CD14-positive monocyte (primary cell): ENCODE results near the gene SMYD4. TPM values are rescaled to one million over a fixed set of nuclear protein-coding genes. Genes with fewer than 3 reads are reported as not detected.
A peak's percentile ranks its signal among the peaks of the same experiment; 100 is the strongest.

Experiments
- DNase-seq, 3 donors: peaks; one replicate each; pipeline ENCODE4 v3.0.0-alpha.2; 2011 to 2022
- H2AFZ ChIP-seq: 2 replicates; pipeline ENCODE4 v1.6.0; 2012; ENCODE audit warnings: mild to moderate bottlenecking, low read depth, low read length, inconsistent platforms; ENCODE audit not compliant: insufficient read depth, poor library complexity, severe bottlenecking
- H3K27ac ChIP-seq, 2 donors: 1 replicate in 1 of 2; 2 replicates in 1 of 2; pipeline ENCODE4 v1.5.1; 2012 to 2013; ENCODE audit warnings: low read length in 2 of 2, control low read depth in 1 of 2, inconsistent platforms in 1 of 2, low read depth in 1 of 2, mild to moderate bottlenecking in 1 of 2
- H3K27me3 ChIP-seq, 2 donors: one replicate each; pipeline versions ENCODE4 v1.6.0 to v1.6.1; 2011 to 2013; ENCODE audit warnings: low read length in 2 of 2; ENCODE audit not compliant: control insufficient read depth in 2 of 2, insufficient read depth in 2 of 2
- H3K36me3 ChIP-seq, 2 donors: replicated peaks in 1 of 2; 1 replicate in 1 of 2; 2 replicates in 1 of 2; pipeline versions ENCODE4 v1.5.1 to v1.6.1; 2012 to 2013; ENCODE audit warnings: low read length in 2 of 2, control low read depth in 1 of 2, inconsistent platforms in 1 of 2, mild to moderate bottlenecking in 1 of 2; ENCODE audit not compliant: insufficient read depth in 2 of 2, control insufficient read depth in 1 of 2
- H3K4me1 ChIP-seq, 2 donors: 1 replicate in 1 of 2; 2 replicates in 1 of 2; pipeline versions ENCODE4 v1.5.1 to v1.6.1; 2012 to 2013; ENCODE audit warnings: low read length in 2 of 2, control low read depth in 1 of 2, inconsistent platforms in 1 of 2, mild to moderate bottlenecking in 1 of 2, moderate library complexity in 1 of 2; ENCODE audit not compliant: insufficient read depth in 2 of 2, control insufficient read depth in 1 of 2
- H3K4me2 ChIP-seq: replicated peaks from 2 replicates; pipeline ENCODE3; 2012; ENCODE audit warnings: low read length, moderate library complexity, mild to moderate bottlenecking; ENCODE audit not compliant: poor library complexity, severe bottlenecking; ENCODE audit errors: extremely low read depth
- H3K4me3 ChIP-seq, 3 experiments: fragments of 200-600 bp in 1 of 3; sonication (generic) in 1 of 3; replicated peaks in 1 of 3; 1 replicate in 2 of 3; 2 replicates in 1 of 3; pipeline ENCODE4 v1.5.1; 2011 to 2013; ENCODE audit warnings: low read length in 3 of 3, mild to moderate bottlenecking in 3 of 3, control low read depth in 2 of 3, low read depth in 2 of 3, inconsistent platforms in 1 of 3, moderate library complexity in 1 of 3
- H3K79me2 ChIP-seq: 2 replicates; pipeline ENCODE4 v1.6.0; 2012; ENCODE audit warnings: mild to moderate bottlenecking, control low read depth, inconsistent platforms, low read length, moderate library complexity; ENCODE audit not compliant: insufficient read depth
- H3K9ac ChIP-seq: 2 replicates; pipeline ENCODE4 v1.6.0; 2017; ENCODE audit warnings: low read length, mild to moderate bottlenecking; ENCODE audit not compliant: insufficient read depth, poor library complexity, severe bottlenecking
- H3K9me3 ChIP-seq, 2 donors: replicated peaks in 1 of 2; 1 replicate in 1 of 2; 2 replicates in 1 of 2; pipeline versions ENCODE4 v1.5.1 to v1.6.1; 2012 to 2013; ENCODE audit warnings: low read length in 2 of 2, control low read depth in 1 of 2; ENCODE audit not compliant: control insufficient read depth in 1 of 2, insufficient read depth in 1 of 2
- H4K20me1 ChIP-seq: 2 replicates; pipeline ENCODE4 v1.6.0; 2012; ENCODE audit warnings: mild to moderate bottlenecking, low read length, control low read depth, moderate library complexity; ENCODE audit not compliant: insufficient read depth
- H3K27ac Mint-ChIP-seq, 7 donors: one replicate each; pipeline ENCODE4 v1.8.0; 2020; ENCODE audit warnings: mild to moderate bottlenecking in 7 of 7, mixed read lengths in 7 of 7, moderate library complexity in 6 of 7, inconsistent platforms in 2 of 7
- H3K27me3 Mint-ChIP-seq, 3 donors: one replicate each; pipeline ENCODE4 v1.8.0; 2021 to 2022; ENCODE audit warnings: low read depth in 3 of 3, mild to moderate bottlenecking in 3 of 3, mixed read lengths in 3 of 3, moderate library complexity in 3 of 3, inconsistent platforms in 1 of 3
- H3K36me3 Mint-ChIP-seq, 2 donors: one replicate each; pipeline ENCODE4 v1.8.0; 2020; ENCODE audit warnings: mixed read lengths in 2 of 2, inconsistent platforms in 1 of 2, mild to moderate bottlenecking in 1 of 2
- H3K4me1 Mint-ChIP-seq: one replicate; pipeline ENCODE4 v1.8.0; 2020; ENCODE audit warnings: mild to moderate bottlenecking, mixed read lengths
- H3K4me3 Mint-ChIP-seq, 2 donors: one replicate each; pipeline ENCODE4 v1.8.0; 2020; ENCODE audit warnings: mild to moderate bottlenecking in 2 of 2, mixed read lengths in 2 of 2, moderate library complexity in 1 of 2
- H3K9me3 Mint-ChIP-seq, 7 donors: one replicate each; pipeline ENCODE4 v1.8.0; 2020 to 2022; ENCODE audit warnings: mixed read lengths in 7 of 7, mild to moderate bottlenecking in 6 of 7, moderate library complexity in 6 of 7, inconsistent platforms in 2 of 7
- CTCF ChIP-seq: fragments of 200-600 bp; IDR thresholded peaks from one replicate; pipeline ENCODE4 v1.8.0; 2022; ENCODE audit warnings: antibody characterized with exemption, mild to moderate bottlenecking
- WGBS: methylation state at CpG from one replicate; pipeline ENCODE4 v1.1.5; 2013; ENCODE audit warnings: missing lambda C conversion rate; ENCODE audit not compliant: insufficient coverage; 5-methylcytosine and 5-hydroxymethylcytosine counted together
- intact Hi-C, 2 donors: fragments of 100-400 bp; cut with micrococcal nuclease; formaldehyde crosslinking; loops; one replicate each; pipeline versions ENCODE4 v1.15.0 to v1.15.1; 2023
- polyA plus RNA-seq, 3 donors: library from polyadenylated mRNA; depleted of rRNA in 1 of 3; unstranded in 2 of 3; stranded (reverse) in 1 of 3; fragments of 300-500 nt in 2 of 3; fragments of >200 nt in 1 of 3; fragmentation: Illumina TruSeq in 2 of 3; gene quantifications; 1 replicate in 2 of 3; 2 replicates in 1 of 3; pipeline ENCODE4 v1.2.3, GENCODE V29; 2012 to 2021

Gene SMYD4
- polyA plus RNA-seq, 3 donors = 3.2 to 7.6 (median 6.1) TPM

DNA sequence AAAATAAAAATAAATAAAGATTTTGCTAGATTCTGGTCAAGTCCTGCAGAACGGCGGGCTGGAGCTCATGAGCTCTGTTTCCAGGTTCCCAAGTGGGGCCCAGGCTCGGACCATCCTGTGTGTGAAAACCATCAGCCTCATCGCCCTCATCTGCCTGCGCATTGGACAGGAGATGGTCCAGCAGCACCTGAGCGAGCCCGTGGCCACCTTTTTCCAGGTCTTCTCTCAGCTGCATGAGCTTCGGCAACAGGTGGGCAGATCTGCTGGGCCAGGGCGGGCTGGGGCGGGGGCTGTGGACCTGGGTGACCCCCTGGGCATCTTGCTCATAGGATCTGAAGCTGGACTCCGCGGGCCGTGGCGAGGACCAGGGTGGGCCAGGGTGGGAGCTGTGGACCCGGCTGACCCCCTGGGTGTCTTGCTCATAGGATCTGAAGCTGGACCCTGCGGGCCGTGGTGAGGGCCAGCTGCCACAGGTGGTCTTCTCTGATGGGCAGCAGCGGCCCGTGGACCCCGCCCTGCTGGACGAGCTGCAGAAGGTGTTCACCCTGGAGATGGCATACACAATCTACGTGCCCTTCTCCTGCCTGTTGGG, 97.4 kb downstream of the SMYD4 start:
- peaks cover 71 to 87% of the 10 kb centered on the region in 2 donors for H3K36me3 ChIP-seq
- no peak overlapping the region for H3K27ac Mint-ChIP-seq

DNA sequence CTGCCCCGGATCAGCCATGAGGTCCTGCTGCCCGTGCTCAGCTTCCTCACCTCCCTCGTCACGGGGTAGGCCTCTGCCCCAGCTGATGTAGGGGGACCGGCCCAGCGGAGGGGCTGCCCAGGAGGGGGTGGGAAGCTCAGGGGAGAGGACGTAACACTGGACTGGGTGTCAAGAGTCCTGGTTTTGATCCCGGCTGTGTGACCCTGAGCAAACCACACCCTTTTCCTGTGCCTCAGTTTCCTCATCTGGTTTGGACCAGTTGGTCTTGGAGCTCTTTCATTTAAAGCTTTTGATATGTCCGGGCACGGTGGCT, 98.6 kb downstream of the SMYD4 start:
- H3K4me1 ChIP-seq = peaks cover 0 to 4% of the 10 kb centered on the region in 2 donors
- no peak for DNase-seq
- H3K27ac ChIP-seq = no peak overlapping the region
- no peaks in the 10 kb centered on the region for H3K9me3 ChIP-seq
- no peak overlapping the region for H3K9ac ChIP-seq
- intact Hi-C loops = loop anchor here in 1 of 2 donors (5.0 kb wide), 1 partner anchor 41 kb away; no protein-coding TSS in a partner anchor
- H3K36me3 ChIP-seq = peaks cover 73 to 87% of the 10 kb centered on the region in 2 donors
- H2AFZ ChIP-seq = no peak overlapping the region
- H3K4me1 Mint-ChIP-seq = peaks cover 17% of the 10 kb centered on the region
- H3K79me2 ChIP-seq = peaks cover 23% of the 10 kb centered on the region
- peaks cover 72% of the 10 kb centered on the region for H4K20me1 ChIP-seq
- WGBS = 100% methylated on average over 4 of the region's 10 CpGs
- H3K4me2 ChIP-seq = no peak overlapping the region
- H3K4me3 ChIP-seq = no peak overlapping the region
- no peaks in the 10 kb centered on the region for H3K27me3 ChIP-seq
- H3K27ac Mint-ChIP-seq = peak overlapping the region in 1 of 7 donors; percentile 37
- H3K9me3 Mint-ChIP-seq = no peaks in the 10 kb centered on the region
- no peak overlapping the region for H3K4me3 Mint-ChIP-seq
- H3K27me3 Mint-ChIP-seq = peaks cover 0 to 2% (median 0%) of the 10 kb centered on the region in 3 donors
- no peak for TF ChIP-seq CTCF
- peaks cover 43 to 90% of the 10 kb centered on the region in 2 donors for H3K36me3 Mint-ChIP-seq

More for the DNA sequence above, 97.4 kb downstream of the SMYD4 start:
- DNase-seq = no peak
- no peaks in the 10 kb centered on the region for H3K27me3 ChIP-seq
- H4K20me1 ChIP-seq = peaks cover 67% of the 10 kb centered on the region
- WGBS = 98% methylated on average over 22 of the region's 22 CpGs
- no peaks in the 10 kb centered on the region for H3K9me3 Mint-ChIP-seq
- H3K9me3 ChIP-seq = no peaks in the 10 kb centered on the region
- H2AFZ ChIP-seq = no peak overlapping the region
- no peak for TF ChIP-seq CTCF
- H3K79me2 ChIP-seq = peaks cover 11% of the 10 kb centered on the region
- peaks cover 25% of the 10 kb centered on the region for H3K4me1 Mint-ChIP-seq
- H3K4me1 ChIP-seq = peaks cover 0 to 13% of the 10 kb centered on the region in 2 donors
- H3K36me3 Mint-ChIP-seq = peaks cover 52 to 87% of the 10 kb centered on the region in 2 donors
- H3K4me2 ChIP-seq = no peak overlapping the region
- H3K4me3 ChIP-seq = no peak overlapping the region
- H3K9ac ChIP-seq = no peak overlapping the region
- H3K4me3 Mint-ChIP-seq = no peak overlapping the region
- H3K27me3 Mint-ChIP-seq = peaks cover 0 to under 1% (median 0%) of the 10 kb centered on the region in 3 donors
- H3K27ac ChIP-seq = no peak overlapping the region
- intact Hi-C loops = loop anchor here in 1 of 2 donors (5.0 kb wide), 1 partner anchor 40 kb away; no protein-coding TSS in a partner anchor
